Tibial nerve (tissue), 4 donors: ENCODE results near the gene ICA1L.

Experiments used
- EP300 ChIP-seq, 2 donors: sonication (generic); formaldehyde crosslinking; IDR thresholded peaks; one replicate each; pipeline ENCODE4 v1.6.1; 2017; ENCODE audit warnings: antibody characterized with exemption in 2 of 2, mild to moderate bottlenecking in 1 of 2
- POLR2A ChIP-seq, 2 donors: fragments of 450-650 bp; IDR thresholded peaks; one replicate each; pipeline ENCODE4 v1.6.1; 2017; ENCODE audit warnings: antibody characterized with exemption in 2 of 2, mild to moderate bottlenecking in 2 of 2, moderate library complexity in 2 of 2
- TF ChIP-seq, protein P1 (sequence below), 5 experiments: fragments of 200-600 bp in 3 of 5; fragments of 450-650 bp in 2 of 5; sonication (generic) in 3 of 5; IDR thresholded peaks; one replicate each; pipeline ENCODE4 v1.5.1; 2016 to 2019; ENCODE audit warnings: antibody characterized with exemption in 5 of 5, mild to moderate bottlenecking in 3 of 5, moderate library complexity in 2 of 5

DNA sequence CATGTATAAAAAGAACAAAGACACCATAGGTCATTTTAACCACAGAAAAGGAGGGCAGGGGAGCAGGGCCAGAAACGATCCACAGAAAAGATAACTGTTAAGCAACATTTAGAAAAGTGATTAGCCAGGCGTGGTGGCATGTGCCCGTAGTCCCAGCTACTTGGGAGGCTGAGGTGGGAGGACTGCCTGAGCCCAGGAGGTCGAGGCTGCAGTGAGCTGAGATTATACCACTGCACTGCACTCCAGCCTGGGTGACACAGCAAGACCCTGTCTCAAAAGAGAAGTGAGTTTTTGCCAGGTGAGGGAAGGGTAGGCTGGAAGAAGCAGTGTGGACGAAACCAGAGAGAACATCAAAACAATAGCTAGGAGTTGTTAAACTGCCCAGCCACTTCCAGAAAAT, 36.6 kb upstream of the ICA1L start:
- TF ChIP-seq, protein P1, sequence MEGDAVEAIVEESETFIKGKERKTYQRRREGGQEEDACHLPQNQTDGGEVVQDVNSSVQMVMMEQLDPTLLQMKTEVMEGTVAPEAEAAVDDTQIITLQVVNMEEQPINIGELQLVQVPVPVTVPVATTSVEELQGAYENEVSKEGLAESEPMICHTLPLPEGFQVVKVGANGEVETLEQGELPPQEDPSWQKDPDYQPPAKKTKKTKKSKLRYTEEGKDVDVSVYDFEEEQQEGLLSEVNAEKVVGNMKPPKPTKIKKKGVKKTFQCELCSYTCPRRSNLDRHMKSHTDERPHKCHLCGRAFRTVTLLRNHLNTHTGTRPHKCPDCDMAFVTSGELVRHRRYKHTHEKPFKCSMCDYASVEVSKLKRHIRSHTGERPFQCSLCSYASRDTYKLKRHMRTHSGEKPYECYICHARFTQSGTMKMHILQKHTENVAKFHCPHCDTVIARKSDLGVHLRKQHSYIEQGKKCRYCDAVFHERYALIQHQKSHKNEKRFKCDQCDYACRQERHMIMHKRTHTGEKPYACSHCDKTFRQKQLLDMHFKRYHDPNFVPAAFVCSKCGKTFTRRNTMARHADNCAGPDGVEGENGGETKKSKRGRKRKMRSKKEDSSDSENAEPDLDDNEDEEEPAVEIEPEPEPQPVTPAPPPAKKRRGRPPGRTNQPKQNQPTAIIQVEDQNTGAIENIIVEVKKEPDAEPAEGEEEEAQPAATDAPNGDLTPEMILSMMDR (IDR thresholded peaks at IDR 0.05), result no peak
- no peak for TF ChIP-seq POLR2A (IDR thresholded peaks at IDR 0.05)
- no peak for TF ChIP-seq EP300 (IDR thresholded peaks at IDR 0.05)
